ENCODE measurements around the gene OLFML2A.

Gene OLFML2A

DNA sequence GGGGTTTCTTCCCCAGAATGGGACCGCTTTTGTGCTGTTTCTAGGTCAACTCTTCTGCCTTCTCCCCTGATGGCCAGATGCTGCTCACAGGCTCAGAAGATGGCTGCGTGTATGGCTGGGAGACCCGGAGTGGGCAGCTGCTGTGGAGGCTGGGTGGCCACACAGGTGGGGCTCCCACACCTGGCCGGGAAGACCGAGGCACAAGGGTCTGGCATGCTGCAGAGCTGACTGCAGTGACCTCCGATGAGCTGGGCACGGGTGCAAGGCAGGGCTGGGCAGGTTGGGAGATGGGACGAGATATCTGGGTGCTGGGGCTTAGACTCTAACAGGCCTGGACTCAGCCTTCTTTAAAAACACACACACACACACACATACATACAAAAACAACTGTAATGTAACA, 77.2 kb downstream of the OLFML2A start:
- no peak for DNase-seq (ENCODE audit: low spot score)

DNA sequence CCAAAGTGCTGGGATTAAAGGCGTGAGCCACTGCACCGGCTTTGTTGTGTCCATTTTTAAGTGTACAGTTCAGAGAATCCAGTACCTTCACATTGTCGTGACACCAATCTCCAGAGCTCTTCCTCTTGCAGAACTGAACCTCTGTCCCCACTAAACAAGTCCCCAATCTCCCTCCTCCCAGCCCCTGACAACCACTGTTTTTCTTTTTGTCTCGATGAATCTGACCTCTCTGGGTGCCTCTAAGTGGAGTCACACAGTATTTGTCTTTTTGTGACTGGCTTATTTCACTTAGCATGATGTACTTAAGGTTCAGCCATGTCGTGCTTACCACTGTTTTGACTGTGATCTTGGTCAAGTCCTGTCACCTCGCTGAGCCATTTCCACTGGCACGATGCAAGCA, 77.9 kb downstream of the OLFML2A start:
- no peak for DNase-seq (ENCODE audit: low spot score)

DNA sequence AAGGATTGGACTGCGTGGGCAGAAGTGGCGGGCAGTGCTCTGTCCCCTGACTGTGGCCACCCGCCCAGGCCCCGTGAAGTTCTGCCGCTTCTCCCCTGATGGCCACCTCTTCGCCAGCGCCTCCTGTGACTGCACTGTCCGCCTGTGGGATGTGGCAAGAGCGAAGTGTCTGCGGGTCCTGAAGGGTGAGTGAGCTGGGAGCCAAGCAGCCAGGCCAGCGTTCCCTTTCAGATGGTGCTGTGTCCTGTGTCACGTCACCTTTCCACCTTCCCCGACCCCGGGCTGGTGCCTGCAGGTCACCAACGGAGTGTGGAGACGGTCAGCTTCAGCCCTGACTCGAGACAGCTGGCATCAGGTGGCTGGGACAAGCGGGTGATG, 78.6 kb downstream of the OLFML2A start:
- DNase-seq (ENCODE audit: low spot score): no peak

DNA sequence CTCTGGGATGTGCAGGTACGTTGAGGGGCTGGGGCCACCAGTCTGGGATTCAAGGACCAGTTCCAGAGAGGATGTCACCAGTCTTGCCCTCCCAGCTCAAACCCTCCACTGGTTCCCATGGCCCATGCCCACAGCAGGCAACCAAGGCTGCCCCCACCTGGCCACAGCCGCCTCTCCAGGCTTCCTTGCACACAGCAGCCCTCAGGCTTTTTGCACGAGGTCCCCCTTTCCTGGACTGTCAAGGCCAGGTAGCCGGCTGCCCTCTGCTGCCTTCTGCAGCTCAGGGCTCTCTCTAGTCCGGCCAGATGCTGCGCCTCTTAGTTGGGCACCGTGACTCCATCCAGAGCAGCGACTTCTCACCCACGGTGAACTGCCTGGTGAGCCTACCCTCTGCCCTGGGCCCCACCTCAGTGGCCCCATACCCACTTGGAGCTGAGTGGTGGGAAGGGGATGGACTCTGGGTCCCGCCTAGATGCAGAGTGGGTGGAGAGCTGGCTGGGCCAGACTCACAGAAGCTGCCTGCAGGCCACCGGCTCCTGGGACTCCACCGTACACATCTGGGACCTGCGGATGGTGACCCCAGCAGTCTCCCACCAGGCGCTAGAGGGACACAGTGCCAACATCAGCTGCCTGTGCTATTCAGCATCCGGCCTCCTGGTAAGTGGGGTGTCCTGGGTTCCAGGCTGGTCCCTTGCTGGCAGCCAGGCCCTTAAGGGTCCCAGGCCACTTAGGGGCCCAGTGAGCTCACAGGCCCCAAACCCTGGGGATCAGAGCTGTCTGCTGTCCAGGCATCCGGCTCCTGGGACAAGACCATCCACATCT, 79.2 kb downstream of the OLFML2A start:
- no peak for DNase-seq (ENCODE audit: low spot score)

DNA sequence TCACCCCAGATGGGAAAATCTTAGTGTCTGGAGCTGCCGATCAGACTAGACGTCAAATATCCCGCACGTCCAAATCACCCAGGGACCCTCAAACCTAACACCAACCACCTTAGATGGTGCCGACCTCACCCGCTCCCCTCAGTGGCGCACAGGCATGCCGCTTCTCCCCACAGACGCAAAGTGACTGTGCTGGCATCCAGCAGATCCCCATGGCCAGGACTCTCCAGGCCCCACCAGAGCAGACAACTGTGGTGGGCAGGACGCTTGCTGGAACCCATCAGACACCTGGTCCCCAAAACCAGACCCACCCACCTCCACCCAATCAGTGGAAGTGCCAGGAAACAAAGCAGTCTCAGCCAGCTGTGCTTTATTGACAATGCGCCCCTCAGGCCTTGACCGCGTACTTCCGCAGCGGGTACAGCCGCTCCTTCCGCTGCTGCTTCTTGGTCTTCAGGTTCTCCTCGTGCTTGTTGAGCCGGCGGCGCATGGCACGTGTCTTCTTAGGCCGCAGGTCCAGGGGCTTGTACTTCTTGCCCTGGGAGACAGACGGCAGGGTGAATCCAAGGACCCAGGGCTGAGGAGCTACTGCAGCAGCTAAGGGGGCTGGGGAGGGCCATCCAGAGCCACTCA, 80.7 kb downstream of the OLFML2A start:
- no peak for DNase-seq (ENCODE audit: low spot score)

DNA sequence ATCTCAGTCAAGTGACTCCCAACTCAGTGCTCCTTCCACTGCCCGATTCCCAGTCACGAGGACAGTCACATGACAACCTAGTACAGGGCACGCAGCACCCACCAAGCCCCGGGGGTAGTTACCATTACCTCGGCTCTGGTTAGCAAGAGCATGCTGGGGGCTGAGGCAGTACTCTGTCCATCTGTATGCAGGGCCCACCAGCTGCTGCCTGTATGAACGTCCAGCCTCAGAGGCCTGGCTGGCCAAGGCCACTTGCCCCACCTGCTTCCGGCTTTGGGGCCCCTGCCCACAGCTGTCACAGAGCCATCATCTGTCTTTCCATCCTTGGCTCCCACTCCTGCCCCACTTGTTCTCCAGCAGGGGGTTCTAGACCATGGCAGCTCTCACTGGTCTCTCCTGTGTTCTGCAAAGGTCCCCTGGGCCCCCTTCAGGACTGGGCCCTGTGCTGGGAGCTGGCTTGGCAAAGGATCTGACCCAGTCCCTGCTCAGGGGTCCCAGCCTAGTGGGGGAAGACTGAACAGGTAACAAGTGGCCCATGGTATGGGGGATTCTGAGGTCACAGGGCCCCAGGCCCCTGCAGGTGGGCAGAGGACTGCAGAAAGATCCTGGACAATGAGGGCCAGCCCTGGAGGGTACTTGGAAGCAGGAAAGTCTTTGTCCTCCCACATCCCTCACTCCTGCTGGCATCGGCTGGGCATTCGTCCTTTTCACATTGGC, 81.6 kb downstream of the OLFML2A start:
- DNase-seq (ENCODE audit: low spot score): no peak

DNA sequence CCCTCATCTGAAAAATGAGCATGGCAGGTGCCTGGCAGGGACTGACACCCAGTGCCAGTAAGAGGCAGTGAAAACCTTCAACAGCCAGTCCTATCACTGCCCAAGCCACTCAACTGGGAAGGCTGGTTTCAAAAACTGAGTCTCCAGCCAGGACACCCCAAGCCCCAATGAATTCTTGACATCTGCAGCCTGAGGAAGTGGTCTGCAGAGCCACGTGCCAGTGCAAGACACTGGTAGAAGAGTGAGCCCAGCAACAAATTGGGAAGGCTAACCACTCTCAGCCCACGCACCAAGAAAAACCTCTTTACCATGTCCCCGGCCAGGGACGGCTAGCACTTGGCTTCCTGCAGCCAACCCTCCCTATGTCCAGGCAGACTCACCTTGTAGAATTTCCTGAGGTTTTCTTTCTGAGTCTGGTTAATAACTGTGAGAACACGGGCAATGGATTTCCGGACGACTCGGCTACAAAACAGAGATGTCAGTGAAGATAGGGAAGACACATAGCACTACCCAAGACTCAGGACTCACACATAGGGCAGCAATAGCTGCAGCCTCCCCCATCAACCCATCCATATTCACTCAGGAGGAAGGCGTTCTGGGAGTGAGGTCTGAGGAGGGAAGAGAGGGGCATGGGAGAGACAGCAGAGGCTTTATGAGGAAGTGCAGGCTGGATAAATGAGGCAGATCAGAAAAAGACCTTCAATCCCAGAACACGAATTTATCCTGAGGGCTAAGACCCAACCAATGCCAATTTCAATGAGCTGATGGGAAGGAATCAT, 83.1 kb downstream of the OLFML2A start:
- DNase-seq (ENCODE audit: low spot score): no peak

DNA sequence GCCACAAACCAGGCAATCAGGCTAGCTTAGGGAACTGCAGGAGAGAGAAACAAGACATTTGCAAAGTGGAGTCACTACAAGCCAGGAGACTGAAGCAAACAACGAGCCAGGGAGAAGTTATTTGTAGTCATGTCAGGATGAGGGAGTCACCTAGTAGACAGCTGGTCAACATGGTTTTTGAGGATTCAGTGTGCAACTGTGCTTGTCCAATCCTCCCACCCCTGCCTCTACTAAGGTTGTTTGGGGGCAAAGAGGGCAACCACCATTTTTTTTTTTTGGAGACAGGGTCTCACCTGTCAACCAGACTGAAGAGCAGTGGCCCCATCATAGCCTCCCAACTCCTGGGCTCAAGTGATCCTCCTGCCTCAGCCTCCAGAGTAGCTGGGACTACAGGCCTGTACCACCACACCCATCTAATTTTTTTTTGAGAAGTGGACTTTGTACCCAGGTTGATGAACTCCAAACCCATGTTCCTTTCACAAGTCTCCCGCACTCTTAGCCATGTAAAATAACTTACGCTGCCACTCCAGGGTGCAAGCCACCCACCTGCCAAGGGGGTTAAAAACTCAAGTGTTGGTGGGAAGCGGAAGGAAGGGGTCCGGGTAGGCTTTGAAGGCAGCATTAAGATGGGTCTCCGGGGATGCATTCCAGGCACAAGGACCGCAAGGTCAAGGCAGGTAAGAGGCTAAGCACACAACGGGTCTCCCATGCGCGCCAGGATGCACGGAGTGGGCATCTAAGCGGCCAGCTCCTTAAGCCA, 83.8 kb downstream of the OLFML2A start:
- no peak for DNase-seq (ENCODE audit: low spot score)

DNA sequence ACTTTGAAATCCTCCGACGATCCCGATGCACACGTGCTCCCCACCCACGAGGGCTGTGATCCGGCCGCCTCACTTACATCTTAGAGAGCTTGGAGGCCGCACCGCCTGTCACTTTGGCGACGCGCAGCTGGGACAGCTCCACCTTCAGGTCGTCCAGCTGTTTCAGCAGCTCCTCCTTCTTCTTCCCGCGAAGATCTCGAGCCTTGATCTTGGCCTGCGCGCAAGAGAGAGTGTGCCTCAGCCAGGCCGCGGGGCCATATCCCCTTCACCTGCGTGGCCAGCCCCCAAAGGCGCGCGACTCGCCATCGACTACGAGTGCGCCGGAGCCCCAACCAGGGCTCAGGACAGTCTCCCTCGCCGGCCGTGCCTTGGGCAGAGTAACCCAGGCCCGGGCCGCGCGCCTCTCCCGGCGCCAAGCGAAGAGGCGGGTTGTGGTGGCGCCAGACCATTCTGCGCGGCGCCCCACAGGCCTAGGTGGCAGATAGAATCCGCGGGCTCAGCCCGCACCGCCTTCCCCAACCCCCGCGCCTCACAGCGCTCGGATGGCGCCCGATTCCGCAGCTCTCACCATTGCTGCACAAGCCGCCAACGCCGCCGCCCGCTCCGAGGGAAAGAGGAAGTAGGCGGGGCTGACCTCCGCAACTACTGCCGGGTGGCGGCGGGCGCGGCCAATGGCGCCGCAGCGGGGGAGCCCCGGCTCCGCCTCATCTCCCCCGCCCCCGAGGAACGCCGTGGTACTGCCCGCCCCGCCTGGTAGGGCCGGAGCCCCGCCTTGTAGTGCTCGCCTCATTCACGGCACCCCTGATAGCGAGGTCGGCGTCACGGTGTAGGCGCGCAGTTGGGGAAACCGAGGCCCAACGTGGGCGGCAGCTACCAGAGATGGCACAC, 84.7 kb downstream of the OLFML2A start, which contains the start of the genes ARPC5L and RPL35:
Gene ARPC5L (plus strand): TSS at position 789 of the 888 bp plus-strand sequence. CDS start 7,161 bp downstream, outside the sequence.
Gene RPL35 (minus strand): TSS at position 616 of the 888 bp plus-strand sequence. CDS start 45 bp downstream, at position 571.
- peak; percentile 99 for DNase-seq (ENCODE audit: low spot score)

DNA sequence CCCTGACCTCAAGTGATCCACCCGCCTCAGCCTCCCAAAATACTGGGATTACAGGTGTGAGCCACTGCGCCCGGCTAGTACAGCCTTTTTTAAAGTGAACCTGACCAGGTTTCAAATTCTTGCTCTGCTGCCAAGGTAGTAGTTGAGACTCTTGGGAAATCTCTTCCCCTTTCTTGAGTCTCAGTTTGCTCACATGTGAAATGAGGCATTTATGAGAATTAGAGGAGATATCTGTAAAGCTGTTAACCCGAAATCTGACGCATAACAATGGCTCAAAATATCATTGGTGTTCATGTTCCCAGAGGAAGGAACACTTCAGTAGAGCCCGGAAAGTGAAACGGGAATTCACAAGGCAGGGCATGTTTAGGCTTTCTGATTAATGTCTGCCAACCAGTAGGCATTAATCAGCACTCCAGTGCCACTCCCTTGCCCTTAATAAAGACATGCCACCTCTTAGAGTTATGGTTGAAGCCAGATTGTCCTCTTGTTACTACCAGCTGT, 86.5 kb downstream of the OLFML2A start:
- DNase-seq (ENCODE audit: low spot score): no peak

Measured in AG08396 (cell line).